Ovary (tissue), 9 donors: Measurements from ENCODE around the gene SLC35G2. TPM values are rescaled to one million over a fixed set of nuclear protein-coding genes. Genes with fewer than 3 reads are reported as not detected.

ENCODE experiments used
- DNase-seq, 5 donors: peaks; one replicate each; pipeline ENCODE4 v3.0.0-alpha.2; 2019 to 2020
- H3K27ac ChIP-seq, 2 donors: fragments of 200-600 bp; one replicate each; pipeline versions ENCODE4 v1.5.1 to v1.8.0; 2019 to 2022
- H3K27me3 ChIP-seq: fragments of 200-600 bp; one replicate; pipeline ENCODE4 v1.8.0; 2022
- H3K36me3 ChIP-seq: fragments of 200-600 bp; sonication (generic); one replicate; pipeline ENCODE4 v1.5.1; 2019
- H3K4me1 ChIP-seq: one replicate; pipeline ENCODE4 v1.8.1; 2013; ENCODE audit warnings: mild to moderate bottlenecking, moderate library complexity; ENCODE audit not compliant: insufficient read depth
- H3K4me3 ChIP-seq: fragments of 200-600 bp; sonication (generic); one replicate; pipeline ENCODE4 v1.5.1; 2017
- H3K9me3 ChIP-seq, 2 donors: fragments of 200-600 bp in 1 of 2; sonication (generic) in 1 of 2; one replicate each; pipeline versions ENCODE4 v1.5.1 to v1.8.1; 2013 to 2019; ENCODE audit warnings: mild to moderate bottlenecking in 1 of 2, moderate library complexity in 1 of 2
- EP300 ChIP-seq: sonication (generic); formaldehyde crosslinking; IDR thresholded peaks from one replicate; pipeline ENCODE4 v1.6.1; 2017; ENCODE audit warnings: antibody characterized with exemption
- POLR2A ChIP-seq: fragments of 450-650 bp; IDR thresholded peaks from one replicate; pipeline ENCODE4 v1.6.1; 2017; ENCODE audit warnings: antibody characterized with exemption, mild to moderate bottlenecking, moderate library complexity
- WGBS, 3 donors: extraction: QIAGEN DNeasy Blood & Tissue Kit in 1 of 3; methylation state at CpG; one replicate each; pipeline versions ENCODE4 v1.1.5 to v1.1.7; 2013 to 2017; 5-methylcytosine and 5-hydroxymethylcytosine counted together
- intact Hi-C, 4 donors: fragments of 100-400 bp; cut with DNase I; formaldehyde crosslinking; loops; one replicate each; pipeline versions ENCODE4 v1.11.0 to v1.15.1; 2022 to 2023
- polyA plus RNA-seq, 2 donors: library from polyadenylated mRNA; stranded (reverse); fragments of 200-250 nt in 1 of 2; fragments of 350-450 nt in 1 of 2; fragmentation: Illumina TruSeq in 1 of 2; extraction: RNeasy Lipid Tissue Mini Kit (QIAGEN cat#74804) in 1 of 2; gene quantifications; one replicate each; pipeline ENCODE4 v1.2.3, GENCODE V29; 2013 to 2014
- total RNA-seq, 7 donors: library from RNA; depleted of rRNA in 2 of 7; stranded (reverse); fragments of >200 nt in 2 of 7; fragmentation: NEBNext Ultra II Directional in 3 of 7; extraction: Animal tissue kit (Norgen Biotek cat#: 25700) in 3 of 7; gene quantifications; one replicate each; pipeline versions ENCODE4 v1.1.0 to v1.2.4, GENCODE V29; 2016 to 2023
- TF ChIP-seq, protein P1 (sequence below), 3 donors: fragments of 450-650 bp in 2 of 3; fragments of 200-600 bp in 1 of 3; IDR thresholded peaks; one replicate each; pipeline versions ENCODE4 v1.5.1 to v1.8.0; 2016 to 2022; ENCODE audit warnings: antibody characterized with exemption in 3 of 3, mild to moderate bottlenecking in 1 of 3
- donor health status: DM: no; HTN: no; CAD: no; lungs with moderate emphysema.
- donor health status: DM: no; HTN: no; CAD: no.
- donor health status: Bipolar disorder and iron deficiency.
- donor health status: DM: yes; HTN: yes; CAD: no.
- donor health status: DM: no; HTN: no; CAD: no.
- donor health status: DM: yes; HTN: yes; CAD: no.

Gene SLC35G2
- total and polyA plus RNA-seq, 9 donors, result 2.3 to 9.5 (median 4.7) TPM

DNA sequence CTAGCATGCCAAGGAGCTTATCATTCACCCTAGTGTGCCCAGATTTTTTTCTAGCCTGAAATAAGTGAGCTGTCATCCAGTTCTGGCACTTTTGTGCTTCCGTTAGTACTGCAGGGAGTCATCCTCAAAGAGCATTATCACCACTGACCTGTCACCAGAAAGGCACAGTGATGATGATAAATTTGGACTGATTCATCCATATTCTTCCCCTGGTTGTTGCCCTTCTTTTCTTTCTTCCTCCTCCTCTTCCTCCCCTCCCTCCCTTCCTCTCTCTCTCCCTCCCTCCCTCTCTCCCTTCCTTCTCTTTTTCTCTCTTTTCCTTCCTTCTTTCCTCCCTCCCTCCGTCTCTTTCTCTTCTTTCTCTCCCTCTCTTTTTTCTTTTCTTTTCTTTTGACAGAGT, 21.3 kb downstream of the SLC35G2 start:
- TF ChIP-seq, protein P1, sequence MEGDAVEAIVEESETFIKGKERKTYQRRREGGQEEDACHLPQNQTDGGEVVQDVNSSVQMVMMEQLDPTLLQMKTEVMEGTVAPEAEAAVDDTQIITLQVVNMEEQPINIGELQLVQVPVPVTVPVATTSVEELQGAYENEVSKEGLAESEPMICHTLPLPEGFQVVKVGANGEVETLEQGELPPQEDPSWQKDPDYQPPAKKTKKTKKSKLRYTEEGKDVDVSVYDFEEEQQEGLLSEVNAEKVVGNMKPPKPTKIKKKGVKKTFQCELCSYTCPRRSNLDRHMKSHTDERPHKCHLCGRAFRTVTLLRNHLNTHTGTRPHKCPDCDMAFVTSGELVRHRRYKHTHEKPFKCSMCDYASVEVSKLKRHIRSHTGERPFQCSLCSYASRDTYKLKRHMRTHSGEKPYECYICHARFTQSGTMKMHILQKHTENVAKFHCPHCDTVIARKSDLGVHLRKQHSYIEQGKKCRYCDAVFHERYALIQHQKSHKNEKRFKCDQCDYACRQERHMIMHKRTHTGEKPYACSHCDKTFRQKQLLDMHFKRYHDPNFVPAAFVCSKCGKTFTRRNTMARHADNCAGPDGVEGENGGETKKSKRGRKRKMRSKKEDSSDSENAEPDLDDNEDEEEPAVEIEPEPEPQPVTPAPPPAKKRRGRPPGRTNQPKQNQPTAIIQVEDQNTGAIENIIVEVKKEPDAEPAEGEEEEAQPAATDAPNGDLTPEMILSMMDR (IDR thresholded peaks at IDR 0.05), result no peak
- no peak for TF ChIP-seq POLR2A
- no peak for TF ChIP-seq EP300
- WGBS, 3 donors, result 94 to 97% (median 97%) methylated on average over 2 of the region's 2 CpGs
- Histone ChIP-seq H3K4me3 (no peak overlapping the region), H3K36me3 (no peaks in the 10 kb centered on the region), H3K27ac (no peak overlapping the region), H3K27me3 (no peaks in the 10 kb centered on the region), H3K9me3 (no peaks in the 10 kb centered on the region), H3K4me1 (no peaks in the 10 kb centered on the region)
- no peak for DNase-seq
- intact Hi-C loops, result no loop called here

DNA sequence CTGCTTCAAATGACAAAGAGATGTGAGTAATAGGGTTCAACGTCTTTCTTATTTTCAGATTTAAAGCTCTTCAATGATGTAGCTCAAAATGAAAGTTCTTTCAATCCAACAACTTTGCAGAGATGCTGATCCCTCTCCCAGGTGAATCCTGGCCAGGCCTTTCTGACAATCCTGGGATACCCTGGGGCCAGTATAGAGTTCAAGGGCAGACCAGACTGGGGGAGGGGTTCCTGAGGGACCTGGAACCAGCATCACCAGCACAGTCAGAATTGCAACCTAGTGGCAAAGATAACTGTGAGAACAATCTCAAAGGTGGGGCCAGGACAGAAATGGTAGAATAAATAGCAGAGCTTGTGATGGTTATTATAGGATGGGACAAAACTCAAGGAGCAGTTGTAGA, 23.4 kb downstream of the SLC35G2 start:
- Histone ChIP-seq H3K4me3 (no peak overlapping the region), H3K27me3 (no peaks in the 10 kb centered on the region), H3K9me3 (no peaks in the 10 kb centered on the region), H3K27ac (no peak overlapping the region), H3K4me1 (no peaks in the 10 kb centered on the region), H3K36me3 (no peaks in the 10 kb centered on the region)
- 85 to 98% (median 87%) methylated on average over 1 of the region's 1 CpG for WGBS, 3 donors
- TF ChIP-seq EP300 (no peak), POLR2A (no peak)
- TF ChIP-seq, protein P1 (IDR thresholded peaks at IDR 0.05), result no peak
- DNase-seq, result no peak
- intact Hi-C loops, result no loop called here

DNA sequence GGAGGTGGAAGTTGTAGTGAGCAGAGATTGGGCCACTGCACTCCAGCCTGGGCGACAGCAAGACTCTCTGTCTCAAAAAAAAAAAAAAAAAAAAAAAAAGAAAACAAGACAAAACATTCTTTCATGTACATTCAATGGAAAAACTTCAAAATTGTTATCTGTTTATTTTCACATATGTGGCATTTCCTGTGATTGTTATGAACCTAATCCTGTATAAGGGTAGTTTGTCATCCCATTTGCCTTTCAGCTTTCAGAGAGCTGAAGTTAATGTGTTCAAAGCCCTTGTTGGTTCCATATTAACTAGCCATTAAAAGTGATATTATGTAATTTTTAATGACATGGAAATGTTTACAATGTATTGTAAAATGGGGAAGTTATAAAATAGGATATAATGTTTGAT, 25.8 kb downstream of the SLC35G2 start:
- Histone ChIP-seq H3K27me3 (no peaks in the 10 kb centered on the region), H3K4me1 (no peaks in the 10 kb centered on the region), H3K4me3 (no peak overlapping the region), H3K36me3 (no peaks in the 10 kb centered on the region), H3K27ac (no peak overlapping the region), H3K9me3 (no peaks in the 10 kb centered on the region)
- intact Hi-C loops, result no loop called here
- WGBS, 3 donors, result 75 to 92% (median 76%) methylated on average over 1 of the region's 1 CpG
- no peak for TF ChIP-seq POLR2A
- TF ChIP-seq, protein P1 (IDR thresholded peaks at IDR 0.05), result no peak
- no peak for TF ChIP-seq EP300
- no peak for DNase-seq

DNA sequence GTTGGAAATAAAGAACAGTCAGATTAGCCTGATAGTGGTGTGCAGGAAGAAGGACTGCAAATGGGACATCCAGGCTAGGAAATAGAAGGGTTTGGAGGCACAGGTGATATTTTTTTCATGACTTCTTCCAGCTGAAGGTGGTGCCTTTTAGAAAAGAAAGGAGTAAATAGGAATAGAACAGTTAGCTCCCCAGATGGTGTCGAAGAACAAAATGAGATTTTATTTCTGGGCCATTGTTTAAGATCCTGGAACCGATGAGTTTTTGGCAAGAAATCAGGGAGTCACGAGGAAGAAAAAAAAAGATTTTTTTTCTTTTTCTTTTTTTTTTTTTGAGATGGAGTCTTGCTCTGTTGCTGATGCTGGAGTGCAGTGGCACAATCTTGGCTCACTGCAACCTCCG, 33.3 kb downstream of the SLC35G2 start:
- Histone ChIP-seq H3K9me3 (no peaks in the 10 kb centered on the region), H3K4me1 (no peaks in the 10 kb centered on the region), H3K4me3 (no peak overlapping the region), H3K27ac (no peak overlapping the region), H3K27me3 (no peaks in the 10 kb centered on the region), H3K36me3 (no peaks in the 10 kb centered on the region)
- intact Hi-C loops, result no loop called here
- TF ChIP-seq EP300 (no peak), POLR2A (no peak)
- TF ChIP-seq, protein P1 (IDR thresholded peaks at IDR 0.05), result no peak
- DNase-seq, result no peak
- 77 to 81% (median 81%) methylated on average over 4 of the region's 4 CpGs for WGBS, 3 donors

DNA sequence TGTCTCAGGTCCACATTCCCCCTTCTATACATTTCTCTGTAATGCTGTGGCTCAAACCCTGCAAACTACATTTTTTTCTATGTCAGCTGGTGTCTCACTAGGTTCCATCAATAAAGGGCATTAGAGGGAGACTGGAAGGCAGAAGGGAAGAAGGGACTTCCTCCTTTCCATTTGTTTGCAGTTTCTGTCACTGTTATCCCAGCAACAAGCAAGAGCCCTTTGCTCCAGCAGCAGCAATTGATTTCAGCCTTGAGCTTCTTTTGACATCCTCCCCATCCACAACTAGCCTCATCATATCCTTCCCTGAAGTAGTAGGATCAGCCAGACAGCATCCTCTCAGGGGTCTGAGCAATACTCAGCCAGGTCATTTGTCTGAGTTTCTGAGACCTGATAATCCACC, 37.7 kb downstream of the SLC35G2 start:
- Histone ChIP-seq H3K36me3 (no peaks in the 10 kb centered on the region), H3K27ac (no peak overlapping the region), H3K9me3 (no peaks in the 10 kb centered on the region), H3K27me3 (no peaks in the 10 kb centered on the region), H3K4me1 (peaks cover 3% of the 10 kb centered on the region), H3K4me3 (no peak overlapping the region)
- TF ChIP-seq EP300 (no peak), POLR2A (no peak)
- TF ChIP-seq, protein P1 (IDR thresholded peaks at IDR 0.05), result no peak
- DNase-seq, result no peak
- intact Hi-C loops, result no loop called here
